Neutrophil (primary cell): ENCODE measurements around the gene RIMS1.

Experiments used
- H3K27ac ChIP-seq: fragments of 200-600 bp; sonication (generic); 2 replicates; pipeline ENCODE4 v1.5.1; 2016; ENCODE audit warnings: mild to moderate bottlenecking, moderate library complexity
- H3K27me3 ChIP-seq: fragments of 200-600 bp; sonication (generic); 2 replicates; pipeline ENCODE4 v1.6.0; 2016; ENCODE audit warnings: mild to moderate bottlenecking
- H3K36me3 ChIP-seq: fragments of 200-600 bp; sonication (generic); 2 replicates; pipeline ENCODE4 v1.5.1; 2017
- H3K4me1 ChIP-seq, 2 experiments: fragments of 200-600 bp in 1 of 2; sonication (generic) in 1 of 2; 1 replicate in 1 of 2; 2 replicates in 1 of 2; pipeline versions ENCODE4 v1.5.1 to v1.6.1; 2013 to 2016; ENCODE audit warnings: low read depth in 1 of 2, low read length in 1 of 2, mild to moderate bottlenecking in 1 of 2, moderate library complexity in 1 of 2; ENCODE audit not compliant: control insufficient read depth in 1 of 2, insufficient read depth in 1 of 2
- H3K4me3 ChIP-seq, 2 experiments: fragments of 200-600 bp in 1 of 2; sonication (generic) in 1 of 2; 1 replicate in 1 of 2; 2 replicates in 1 of 2; pipeline ENCODE4 v1.5.1; 2013 to 2016; ENCODE audit warnings: low read depth in 1 of 2, low read length in 1 of 2, mild to moderate bottlenecking in 1 of 2, moderate library complexity in 1 of 2
- H3K9me3 ChIP-seq: fragments of 200-600 bp; sonication (generic); 2 replicates; pipeline ENCODE4 v1.5.1; 2016
- CTCF ChIP-seq: fragments of 200-600 bp; sonication (generic); IDR thresholded peaks from 2 replicates; pipeline ENCODE4 v1.5.1; 2016; ENCODE audit warnings: antibody characterized with exemption

The RIMS1 gene

GRCh38 chr6:72040111-72040510 lies 153.8 kb downstream of the RIMS1 start:
- TF ChIP-seq CTCF: no peak
- Histone ChIP-seq H3K9me3 (no peaks in the 10 kb centered on the region), H3K27me3 (no peaks in the 10 kb centered on the region), H3K36me3 (no peaks in the 10 kb centered on the region), H3K4me1 (no peaks in the 10 kb centered on the region), H3K4me3 (no peak overlapping the region), H3K27ac (no peak overlapping the region)

GRCh38 chr6:72042088-72042487 lies 155.7 kb downstream of the RIMS1 start:
- H3K9me3 ChIP-seq: no peaks in the 10 kb centered on the region
- H3K36me3 ChIP-seq: no peaks in the 10 kb centered on the region
- no peak overlapping the region for H3K27ac ChIP-seq
- H3K27me3 ChIP-seq: no peaks in the 10 kb centered on the region
- H3K4me3 ChIP-seq: no peak overlapping the region
- TF ChIP-seq CTCF: no peak
- no peaks in the 10 kb centered on the region for H3K4me1 ChIP-seq

GRCh38 chr6:72048080-72048479 lies 161.7 kb downstream of the RIMS1 start:
- Histone ChIP-seq H3K9me3 (no peaks in the 10 kb centered on the region), H3K4me1 (no peaks in the 10 kb centered on the region), H3K4me3 (no peak overlapping the region), H3K27me3 (no peaks in the 10 kb centered on the region), H3K27ac (no peak overlapping the region), H3K36me3 (no peaks in the 10 kb centered on the region)
- no peak for TF ChIP-seq CTCF

- Histone ChIP-seq H3K9me3 (no peaks in the 10 kb centered on the region), H3K36me3 (no peaks in the 10 kb centered on the region), H3K27ac (no peak overlapping the region), H3K4me1 (no peaks in the 10 kb centered on the region), H3K27me3 (no peaks in the 10 kb centered on the region), H3K4me3 (no peak overlapping the region)
- no peak for TF ChIP-seq CTCF
Observed at GRCh38 chr6:72049376-72049775, 163.0 kb downstream of the RIMS1 start.

GRCh38 chr6:72061286-72061685 lies 174.9 kb downstream of the RIMS1 start:
- H3K27ac ChIP-seq: no peak overlapping the region

More at GRCh38 chr6:72061286-72061685, 174.9 kb downstream of the RIMS1 start:
- no peak for TF ChIP-seq CTCF
- Histone ChIP-seq H3K27me3 (no peaks in the 10 kb centered on the region), H3K4me1 (no peaks in the 10 kb centered on the region), H3K36me3 (no peaks in the 10 kb centered on the region), H3K9me3 (no peaks in the 10 kb centered on the region), H3K4me3 (no peak overlapping the region)
